COLO668 (cell line): Measurements from ENCODE around the gene KCNAB2.

Source experiments
- DNase-seq: peaks from one replicate; lab custom pipeline; 2025; ENCODE audit not compliant: unreplicated experiment; lab: John Stamatoyannopoulos, UW

The KCNAB2 gene

DNA sequence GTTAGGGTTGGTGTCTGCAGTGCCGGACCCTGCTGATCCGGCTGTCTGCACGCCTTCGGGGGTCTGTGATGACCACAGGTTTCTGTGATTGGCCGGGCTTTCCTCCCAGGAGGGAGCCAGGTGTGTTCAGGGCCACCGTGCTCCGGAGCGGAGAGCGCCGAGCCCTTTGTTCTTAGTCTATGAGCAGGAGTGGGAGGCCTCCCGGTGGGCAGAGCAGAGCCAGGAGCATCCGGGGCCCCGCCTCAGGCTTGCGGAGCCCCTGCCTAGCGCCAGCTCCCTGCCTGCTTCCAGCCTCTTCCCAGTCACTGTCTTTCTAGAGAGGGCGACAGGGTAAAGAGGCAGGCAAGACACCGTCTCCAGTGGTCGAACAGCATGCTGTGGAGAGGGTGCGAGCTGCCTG is 31.8 kb downstream of the KCNAB2 start:
- no peak for DNase-seq

DNA sequence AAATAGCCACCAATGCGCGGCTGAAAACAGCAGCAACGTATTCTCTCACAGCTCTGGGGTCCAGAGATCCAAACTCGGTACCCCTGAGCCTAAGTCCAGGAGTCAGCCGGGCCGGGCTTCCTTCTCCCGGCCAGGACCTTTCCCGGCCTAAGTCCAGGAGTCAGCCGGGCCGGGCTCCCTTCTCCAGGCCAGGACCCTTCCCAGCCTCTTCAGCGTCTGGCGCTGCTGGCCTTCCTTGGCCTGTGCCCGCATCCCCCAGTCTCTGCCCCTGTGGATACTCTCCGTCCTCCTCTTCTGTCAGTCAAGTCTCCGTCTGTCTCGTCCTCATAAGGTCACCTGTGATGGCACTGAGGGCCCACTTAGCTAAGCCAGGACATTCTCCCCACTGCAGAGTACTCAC is 32.2 kb downstream of the KCNAB2 start:
- DNase-seq: no peak

DNA sequence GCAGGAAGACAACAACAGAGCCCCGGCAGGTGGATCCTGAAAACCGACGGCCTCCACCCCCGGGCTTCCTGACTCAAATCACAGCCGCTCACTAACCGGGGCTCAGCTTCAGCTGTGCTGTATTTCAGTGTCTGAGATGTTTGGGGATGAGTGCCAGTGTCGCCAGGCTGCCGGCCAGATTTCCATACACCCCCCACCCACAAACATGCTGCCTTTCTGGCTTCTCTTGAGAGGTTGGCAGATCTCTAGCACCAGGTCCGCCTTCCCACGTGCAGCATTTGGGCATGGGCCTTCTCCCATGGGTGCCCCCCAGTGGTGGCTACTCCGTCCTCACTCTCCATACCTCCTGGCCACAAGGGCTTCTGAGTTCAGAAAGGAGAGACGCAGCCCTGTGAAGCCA is 34.8 kb downstream of the KCNAB2 start:
- DNase-seq: no peak

DNA sequence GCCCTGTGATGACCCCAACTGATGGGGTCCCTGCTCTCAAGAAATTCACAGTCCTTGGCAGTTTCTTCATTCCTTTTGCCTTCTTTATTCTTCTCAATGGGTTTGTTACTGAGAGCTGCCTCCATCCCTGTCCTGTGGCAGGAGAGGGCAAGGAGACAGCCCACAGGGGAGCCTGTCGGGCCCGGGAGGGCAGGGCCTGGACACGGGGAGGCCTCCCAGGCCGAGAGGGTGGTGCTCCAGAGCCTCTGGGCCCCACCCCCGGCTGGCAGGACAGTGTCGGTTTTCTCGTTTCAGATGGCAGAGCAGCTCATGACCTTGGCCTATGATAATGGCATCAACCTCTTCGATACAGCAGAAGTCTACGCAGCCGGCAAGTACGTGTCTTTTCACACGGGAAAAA is 36.2 kb downstream of the KCNAB2 start:
- DNase-seq: no peak

DNA sequence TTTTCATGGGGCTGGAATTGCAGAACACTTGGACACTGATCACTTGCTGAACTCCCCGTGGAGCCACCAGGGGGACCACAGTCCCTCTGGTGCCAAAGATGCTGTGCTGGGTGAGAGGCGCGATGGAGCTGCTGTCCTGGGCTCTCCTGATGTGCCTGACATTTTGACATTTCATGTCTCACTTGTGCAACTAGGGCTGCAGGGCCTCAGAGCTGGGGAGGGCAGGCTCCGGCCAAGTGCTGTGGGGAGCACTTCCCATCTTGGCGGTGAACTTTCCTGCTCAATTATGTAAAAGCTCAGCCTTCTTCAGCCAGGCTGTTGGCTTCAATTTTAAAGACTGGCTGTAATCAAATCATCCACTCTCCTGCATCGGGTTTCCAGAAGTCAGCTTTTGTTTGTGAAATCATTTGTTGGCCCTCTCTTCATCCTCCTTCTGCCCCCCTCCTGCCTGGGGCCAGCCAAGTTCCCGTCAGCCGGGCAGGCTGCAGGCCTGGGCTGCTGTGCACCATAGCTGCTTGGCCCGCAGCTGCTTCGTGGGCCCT is 36.8 kb downstream of the KCNAB2 start:
- DNase-seq: no peak

DNA sequence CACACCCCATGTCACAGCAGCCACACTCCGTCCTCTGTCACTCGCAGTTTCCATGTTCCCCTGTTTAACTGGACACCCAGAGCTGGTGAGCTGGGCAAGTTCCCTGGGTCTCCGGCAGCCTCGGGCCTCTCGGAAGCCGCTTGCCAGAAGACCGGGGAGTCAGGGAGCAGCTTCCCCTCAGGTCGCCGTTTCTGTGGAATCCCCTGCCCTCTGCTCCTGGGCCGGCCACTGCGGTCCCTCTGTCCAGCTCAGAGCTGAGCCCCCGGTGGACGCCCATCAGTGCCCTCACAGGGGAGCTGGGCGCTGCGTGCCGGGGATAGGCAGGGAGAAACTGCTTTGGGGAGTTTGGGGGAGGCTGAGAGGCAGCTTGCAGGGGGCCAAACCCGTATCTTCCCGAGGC is 37.7 kb downstream of the KCNAB2 start:
- DNase-seq: no peak

DNA sequence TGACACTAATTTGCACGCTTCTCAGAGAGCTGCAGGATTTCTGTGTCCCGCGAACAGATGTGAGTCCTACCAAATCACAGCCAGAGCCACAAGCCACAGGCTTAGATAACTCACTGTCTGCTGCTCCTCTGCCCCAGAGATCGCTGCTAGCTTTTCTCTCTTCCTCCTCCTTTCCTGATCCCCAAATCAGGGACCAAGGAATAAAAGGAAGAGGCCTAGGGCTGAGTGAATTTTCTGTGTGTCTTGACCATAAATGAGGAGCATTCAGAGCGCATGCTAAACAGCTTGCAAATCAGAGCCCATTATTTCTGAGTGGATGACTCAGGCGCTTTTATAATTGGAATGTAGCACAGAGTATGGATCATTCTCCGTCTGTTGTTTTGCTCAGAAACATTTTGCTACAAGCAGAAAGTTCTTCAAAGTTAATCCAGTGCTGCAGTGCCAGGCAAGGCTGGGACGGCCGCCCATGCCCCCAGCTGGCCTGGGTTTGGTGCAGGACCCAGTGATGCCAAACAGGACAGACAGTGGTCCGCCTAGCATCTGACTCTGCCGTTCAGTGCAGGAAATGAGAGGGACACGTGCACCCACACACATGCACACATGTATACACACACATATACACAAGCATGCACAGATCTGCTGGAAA is 38.2 kb downstream of the KCNAB2 start:
- no peak for DNase-seq

DNA sequence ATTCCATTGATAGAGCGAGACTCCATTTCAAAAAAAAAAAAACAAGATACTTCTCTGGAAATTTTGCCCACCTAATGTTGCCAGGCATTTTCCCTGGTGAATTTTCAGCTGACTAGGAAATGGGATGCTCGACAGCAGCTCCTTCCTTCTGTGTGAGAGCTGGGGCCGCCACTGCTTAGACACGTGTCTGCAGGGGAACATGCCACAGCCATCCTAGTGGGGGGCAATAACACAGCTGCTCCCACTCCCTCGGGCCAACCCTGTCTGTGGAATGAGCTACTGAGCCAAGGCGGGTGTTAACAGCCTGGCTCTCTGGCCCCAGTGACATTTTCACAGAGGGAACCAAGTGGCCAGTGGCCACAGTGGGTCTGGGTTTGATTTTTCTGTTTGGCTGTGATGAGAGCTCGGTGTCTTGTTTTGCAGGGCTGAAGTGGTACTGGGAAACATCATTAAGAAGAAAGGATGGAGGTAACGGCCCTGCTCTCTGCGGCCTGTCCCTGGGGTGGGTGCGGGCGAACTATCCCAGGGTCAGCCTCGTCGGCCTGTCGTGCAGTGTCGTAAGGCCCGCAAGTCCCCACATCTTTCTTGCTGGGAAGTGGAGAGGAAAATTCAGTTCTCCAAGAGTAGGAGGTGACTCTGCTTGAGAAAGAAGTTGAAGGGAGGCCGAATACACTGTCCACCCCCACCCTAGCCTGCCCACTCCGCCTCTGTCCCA is 39.2 kb downstream of the KCNAB2 start:
- no peak for DNase-seq

DNA sequence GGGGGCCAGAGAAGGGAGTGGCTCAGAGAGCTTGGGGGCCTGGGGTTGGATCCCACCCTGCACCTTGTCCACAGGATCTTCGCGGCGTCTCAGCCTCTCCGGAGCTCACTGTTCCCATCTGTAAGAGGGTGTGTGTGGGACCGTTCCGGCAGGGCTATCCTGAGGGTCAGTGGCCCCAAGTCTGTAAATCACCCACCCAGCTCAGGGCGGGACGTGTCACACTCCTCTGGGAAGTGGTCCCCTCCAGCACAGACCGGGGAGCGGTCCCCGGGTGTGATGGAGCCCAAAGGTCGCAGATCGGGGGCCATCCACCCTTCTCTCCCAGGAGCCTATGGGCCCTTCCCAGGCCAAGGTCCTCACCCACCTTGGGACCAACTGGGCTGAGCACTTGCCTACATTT is 40.0 kb downstream of the KCNAB2 start:
- no peak for DNase-seq

DNA sequence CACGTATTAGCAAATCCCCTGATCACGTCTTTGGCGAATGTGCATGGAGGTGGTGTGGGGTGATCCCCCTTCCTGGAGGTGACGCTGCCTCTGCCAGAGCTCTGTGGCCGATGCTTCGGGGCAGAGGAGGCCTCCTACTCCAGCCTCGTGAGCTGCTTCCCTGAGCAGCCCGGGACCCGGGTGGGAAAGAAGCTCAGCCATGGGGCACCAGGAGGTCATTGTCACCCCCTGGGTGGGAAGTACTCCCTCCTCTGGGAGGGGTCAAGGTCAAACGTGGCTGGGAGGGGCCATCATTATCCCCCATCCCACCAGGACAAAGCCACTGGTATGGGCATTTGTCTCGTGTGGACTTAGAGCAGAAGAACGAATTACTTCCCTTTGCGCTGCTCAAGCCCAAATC is 40.7 kb downstream of the KCNAB2 start:
- DNase-seq: no peak

DNA sequence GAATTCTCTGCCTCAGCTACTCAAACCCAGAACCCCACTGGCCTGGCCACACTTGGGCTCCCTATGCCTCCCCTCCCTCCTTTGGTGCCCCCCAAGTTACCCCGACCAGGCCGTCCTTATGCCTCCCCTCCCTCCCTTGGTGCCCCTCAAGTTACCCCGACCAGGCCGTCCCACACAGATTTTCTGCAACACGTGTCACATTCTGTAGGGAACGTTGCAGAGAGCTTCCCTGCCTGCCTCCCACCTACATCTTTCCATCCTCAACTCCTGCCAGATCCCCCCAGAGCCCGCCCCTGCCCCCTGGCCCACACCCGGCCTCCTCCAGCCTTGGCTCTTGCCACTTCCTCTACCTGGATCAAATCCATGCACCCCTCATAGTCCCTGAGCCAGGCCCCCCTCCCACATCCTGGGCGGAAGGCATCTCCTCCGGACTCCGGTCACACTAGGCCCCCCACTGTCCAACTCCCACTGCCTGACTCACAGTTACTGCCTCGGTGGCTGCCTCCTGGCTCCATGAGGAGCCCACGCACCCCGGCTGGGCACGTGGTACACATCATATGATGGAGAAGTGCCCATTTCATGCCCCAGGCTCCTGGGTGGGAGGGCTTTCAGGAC is 41.2 kb downstream of the KCNAB2 start:
- DNase-seq: no peak

DNA sequence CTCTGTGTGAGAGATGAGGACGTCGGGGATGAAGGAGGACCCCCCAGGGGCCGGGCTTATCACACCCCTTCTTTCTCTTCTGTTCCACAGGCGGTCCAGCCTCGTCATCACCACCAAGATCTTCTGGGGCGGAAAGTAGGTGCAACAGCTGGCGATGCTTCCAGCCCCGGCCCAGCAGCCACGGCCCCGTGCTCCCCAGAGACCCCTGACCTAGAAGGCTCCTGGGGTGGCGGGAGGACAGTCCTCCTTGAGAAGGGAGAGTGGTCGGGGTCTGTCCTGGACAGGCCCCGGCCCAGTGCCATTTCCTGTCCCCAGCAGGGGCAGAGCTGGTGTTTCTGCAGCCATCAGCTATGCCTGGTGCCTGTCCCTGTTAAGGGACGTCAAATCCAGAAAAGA is 41.7 kb downstream of the KCNAB2 start:
- no peak for DNase-seq

DNA sequence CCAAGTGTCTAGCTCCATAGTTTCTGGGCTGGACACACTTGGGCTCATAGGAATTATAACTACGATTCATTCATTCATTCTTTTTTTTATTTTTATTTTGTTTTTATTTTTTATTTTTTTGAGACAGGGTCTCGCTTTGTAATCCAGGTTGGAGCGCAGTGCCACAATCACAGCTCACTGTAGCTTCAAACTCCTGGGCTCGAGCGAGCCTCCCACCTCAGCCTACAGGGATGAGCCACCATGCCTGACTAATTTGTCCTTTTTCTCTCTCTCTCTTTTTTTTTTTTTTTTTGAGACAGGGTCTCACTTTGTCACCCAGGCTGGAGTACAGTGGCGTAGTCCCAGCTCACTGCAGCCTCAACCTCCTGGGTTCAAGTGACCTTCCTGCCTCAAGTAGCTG is 42.3 kb downstream of the KCNAB2 start:
- DNase-seq: no peak

DNA sequence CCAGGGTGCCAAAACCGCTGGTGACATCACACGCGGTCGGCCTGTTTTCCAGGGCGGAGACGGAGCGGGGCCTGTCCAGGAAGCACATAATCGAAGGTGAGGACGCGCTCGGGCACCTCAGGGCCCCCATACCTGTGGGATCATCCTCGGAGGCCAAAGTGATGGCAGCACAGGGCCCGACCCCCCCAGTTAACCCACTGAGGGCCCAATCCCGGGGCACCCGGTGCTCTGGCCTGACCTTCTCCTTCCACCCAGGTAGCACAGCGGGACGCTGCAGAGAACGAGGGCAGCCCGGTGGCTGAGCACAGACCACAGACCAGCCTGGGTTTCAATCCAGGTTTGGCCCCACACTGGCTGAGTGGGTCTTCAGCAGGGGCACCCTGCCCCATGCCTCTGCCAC is 43.3 kb downstream of the KCNAB2 start:
- DNase-seq: no peak

DNA sequence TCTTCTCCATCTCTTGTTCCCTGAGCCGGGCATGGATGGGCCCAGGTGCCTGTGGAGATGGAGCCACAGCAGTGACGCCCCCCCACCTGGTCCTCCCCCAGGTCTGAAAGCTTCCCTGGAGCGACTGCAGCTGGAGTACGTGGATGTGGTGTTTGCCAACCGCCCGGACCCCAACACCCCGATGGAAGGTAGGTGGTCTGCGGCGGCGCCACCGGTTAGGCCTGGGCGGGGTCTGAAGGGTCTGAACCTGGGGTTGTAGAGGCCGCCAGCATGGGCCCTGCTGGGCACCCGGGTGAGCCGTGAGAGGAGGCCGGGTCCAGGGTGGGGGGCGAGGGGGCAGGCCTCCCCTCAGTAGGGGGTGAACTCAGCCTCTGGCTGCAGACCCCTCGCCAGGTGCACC is 44.6 kb downstream of the KCNAB2 start:
- DNase-seq: no peak

DNA sequence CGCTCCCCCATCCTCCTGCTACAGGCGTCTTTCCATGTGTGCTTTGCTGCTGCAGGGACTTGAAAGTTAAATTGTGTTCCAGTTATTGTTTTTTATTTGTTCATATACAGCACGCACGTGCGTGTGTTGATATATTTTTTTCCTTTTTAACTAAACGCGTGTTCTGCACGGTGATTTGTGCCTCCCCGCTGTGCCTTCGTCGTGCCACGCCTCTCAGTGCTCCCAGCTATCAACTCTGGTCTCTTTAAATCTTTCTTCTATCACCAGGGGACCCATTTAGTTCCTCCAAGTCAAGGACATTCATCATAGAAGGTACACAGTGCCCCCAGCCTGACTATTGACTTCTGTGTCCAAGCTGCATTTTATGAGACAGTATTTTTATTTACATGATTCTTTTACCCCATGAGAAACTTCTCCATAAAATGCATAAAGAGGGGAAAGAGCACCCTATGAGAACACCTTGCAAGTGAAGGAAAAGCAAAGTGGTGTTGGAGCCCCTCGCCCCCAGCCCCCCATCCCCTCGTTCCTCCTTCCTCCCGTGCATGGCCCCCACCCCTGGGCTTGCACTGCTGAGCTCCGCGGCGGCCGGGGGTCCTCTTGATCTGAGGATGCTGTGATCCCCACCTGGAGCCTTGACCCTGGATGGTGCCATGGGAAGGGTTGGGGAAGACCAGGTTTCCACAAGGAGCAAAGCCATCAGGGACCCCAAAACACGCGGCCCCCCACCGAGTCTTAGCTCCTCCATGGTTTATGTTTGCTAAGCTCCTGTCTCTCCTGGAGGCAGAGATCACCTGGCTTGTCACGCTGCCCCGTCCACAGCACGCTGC is 45.5 kb downstream of the KCNAB2 start:
- no peak for DNase-seq

DNA sequence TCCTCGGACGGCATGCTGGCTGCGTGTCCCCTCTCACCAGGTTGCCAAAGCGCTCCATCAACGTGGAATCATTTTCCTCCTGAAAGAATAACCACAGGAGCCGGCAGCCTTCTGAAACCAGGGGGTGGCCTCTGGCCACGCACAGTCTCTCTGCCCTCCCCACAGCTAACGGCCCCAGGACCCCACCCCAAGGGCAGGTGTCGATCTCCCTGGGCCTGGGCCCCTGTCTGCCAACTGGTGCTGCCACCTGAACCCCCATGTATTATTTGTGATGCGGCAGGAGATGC is 46.1 kb downstream of the KCNAB2 start:
- no peak for DNase-seq

DNA sequence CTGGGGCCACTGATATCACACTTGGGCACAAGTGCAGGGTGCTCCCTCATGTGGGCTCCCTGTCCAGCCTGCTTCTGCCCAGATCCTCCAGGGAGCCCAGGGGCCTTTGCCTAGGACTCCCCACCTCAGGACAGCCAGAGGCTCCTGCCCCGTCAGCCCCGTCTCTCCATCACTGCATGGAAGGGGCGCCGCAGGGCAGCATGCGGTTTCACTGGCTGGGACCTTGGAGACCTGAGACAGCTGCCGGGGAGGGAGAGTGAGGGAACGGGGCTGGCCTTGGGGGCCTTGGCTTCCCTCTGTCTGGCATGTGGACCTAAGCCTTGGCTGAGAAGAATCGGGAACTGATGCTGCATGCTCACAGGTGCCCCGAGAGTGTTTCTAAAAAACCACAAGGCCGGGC is 46.5 kb downstream of the KCNAB2 start:
- no peak for DNase-seq

DNA sequence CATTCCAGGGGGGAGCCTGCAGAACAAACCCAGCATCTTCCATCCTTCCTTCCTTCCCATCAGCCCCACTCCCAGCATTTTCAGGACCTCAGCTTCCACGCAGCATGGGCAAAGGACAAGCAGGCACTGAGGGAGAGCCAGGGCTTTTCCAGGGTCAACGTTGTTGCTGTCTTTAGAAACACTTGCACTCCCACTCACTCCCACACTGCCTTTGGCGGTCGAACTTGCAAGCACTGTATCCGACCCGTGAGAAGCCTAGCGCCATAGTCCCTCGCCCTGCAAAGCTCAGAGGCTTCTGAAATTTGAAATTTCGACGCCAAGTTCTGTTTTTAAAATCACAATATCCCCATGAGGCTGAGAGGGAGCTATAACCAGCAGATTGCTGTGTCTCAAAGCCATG is 47.4 kb downstream of the KCNAB2 start:
- DNase-seq: no peak

DNA sequence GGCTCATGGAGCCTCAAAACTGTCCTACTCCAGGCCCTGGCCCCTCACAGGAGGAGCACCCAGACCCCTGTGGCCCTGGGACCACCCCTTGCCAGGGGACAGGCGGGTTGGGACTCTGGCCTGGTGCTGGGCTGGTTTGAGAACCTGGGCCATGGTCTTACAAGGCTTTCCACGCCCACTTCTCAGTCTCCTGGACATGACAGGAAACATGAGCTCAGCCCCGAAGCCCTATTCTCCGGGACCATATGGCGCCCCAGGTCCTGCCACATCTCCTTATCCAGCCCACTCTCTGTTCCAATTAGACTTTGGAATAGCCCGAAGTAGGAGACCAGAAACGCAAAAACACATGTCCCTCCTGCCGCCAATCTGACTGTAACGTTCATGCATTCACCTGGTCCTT is 47.9 kb downstream of the KCNAB2 start:
- no peak for DNase-seq

DNA sequence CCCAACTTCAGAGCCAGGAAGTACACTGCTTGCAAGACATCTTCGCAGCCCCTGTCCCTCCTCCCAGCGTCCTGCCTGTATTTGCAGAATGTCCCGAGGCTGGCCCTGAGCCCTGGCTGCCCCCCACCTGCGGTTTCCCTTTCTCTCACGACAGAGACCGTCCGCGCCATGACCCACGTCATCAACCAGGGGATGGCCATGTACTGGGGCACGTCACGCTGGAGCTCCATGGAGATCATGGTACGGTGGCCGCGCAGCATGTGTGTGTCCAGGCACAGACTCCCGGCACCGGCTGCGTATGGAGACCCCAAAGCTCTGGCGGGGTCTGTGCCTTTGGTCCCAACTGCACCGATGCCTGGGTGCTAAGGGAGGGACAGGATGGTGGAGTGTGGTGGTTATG is 48.6 kb downstream of the KCNAB2 start:
- DNase-seq: no peak
